DND-41 (cell line): ENCODE measurements around the gene MDFI.

ENCODE experiments used
- CTCF ChIP-seq: IDR thresholded peaks from 2 replicates; pipeline ENCODE4 v1.5.1; 2012; ENCODE audit warnings: borderline replicate concordance, low read length, moderate library complexity, mild to moderate bottlenecking; ENCODE audit not compliant: poor library complexity, severe bottlenecking; ENCODE audit errors: extremely low read depth
- EZH2 ChIP-seq: IDR thresholded peaks from 3 replicates; pipeline ENCODE4 v1.6.1; 2012; ENCODE audit warnings: borderline replicate concordance, low read depth, mild to moderate bottlenecking, moderate library complexity, low read length, inconsistent platforms; ENCODE audit not compliant: severe bottlenecking

GRCh38 chr6:41695825-41696224 lies 57.6 kb downstream of the MDFI start:
- TF ChIP-seq CTCF (no peak), EZH2 (no peak)
